RKO (cell line): ENCODE measurements around the gene STX1B.
"Not testable (repeated sequence)": the region's sequence is repeated elsewhere in the genome, so short reads cannot be mapped to it uniquely, and the experiment has no call there.

Experiments used
- DNase-seq: peaks from one replicate; pipeline ENCODE4 v3.0.0-alpha.2; 2016; ENCODE audit warnings: low spot score

The STX1B gene

GRCh38 chr16:31013292-31013691 is 2.9 kb upstream of the STX1B start:
- not testable (repeated sequence) for DNase-seq

- not testable (repeated sequence) for DNase-seq
Measured at GRCh38 chr16:31011815-31012214, 1.4 kb upstream of the STX1B start.

GRCh38 chr16:31009894-31010584 is 399 bp downstream of the STX1B start:
- DNase-seq: no peak

DNA sequence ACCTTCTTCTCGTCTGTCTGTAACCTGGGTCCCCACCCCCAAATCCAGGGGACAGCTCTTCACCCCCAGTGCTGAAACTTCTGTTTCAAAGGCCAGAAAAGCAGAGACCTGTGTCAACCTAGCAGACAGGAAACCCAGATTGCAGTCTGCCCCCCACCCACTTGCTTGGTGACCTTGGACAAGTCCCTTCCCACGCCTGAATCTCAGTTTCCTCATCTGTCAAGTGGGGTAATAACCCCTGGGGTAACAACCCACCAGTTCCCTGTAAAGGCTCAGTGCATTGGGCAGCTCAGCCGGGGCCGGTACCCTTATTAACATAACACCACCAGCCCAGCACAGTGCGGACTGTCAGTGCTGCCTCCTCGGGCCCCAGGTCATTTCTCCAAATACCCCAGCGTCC is 1.3 kb downstream of the STX1B start:
- no peak for DNase-seq

GRCh38 chr16:31008551-31008950 is 1.9 kb downstream of the STX1B start:
- no peak for DNase-seq

- DNase-seq: peak; percentile 55
Measured at GRCh38 chr16:31008149-31008548, 2.3 kb downstream of the STX1B start.

GRCh38 chr16:31007684-31008083 is 2.8 kb downstream of the STX1B start:
- no peak for DNase-seq

GRCh38 chr16:31006589-31006988 is 3.8 kb downstream of the STX1B start:
- DNase-seq: no peak

DNA sequence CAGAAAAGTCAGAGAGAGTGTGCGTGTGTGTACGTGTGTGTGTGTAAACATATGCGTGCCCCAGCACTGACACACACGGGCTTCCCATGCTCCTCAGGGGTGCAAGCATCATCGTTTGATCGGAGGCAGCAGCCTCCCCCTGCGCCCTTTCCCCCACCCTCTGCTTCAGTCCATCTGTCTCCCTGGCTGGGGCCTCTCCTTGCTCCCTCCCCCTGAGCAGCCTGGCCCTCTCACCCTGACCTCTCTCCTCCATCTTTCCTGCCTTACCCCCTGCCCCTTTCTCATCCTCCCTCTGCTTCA is 4.4 kb downstream of the STX1B start:
- DNase-seq: no peak

- DNase-seq: no peak
Measured at GRCh38 chr16:31005350-31006085, 4.9 kb downstream of the STX1B start.

- DNase-seq: no peak
Measured at GRCh38 chr16:31004658-31005057, 5.8 kb downstream of the STX1B start.

DNA sequence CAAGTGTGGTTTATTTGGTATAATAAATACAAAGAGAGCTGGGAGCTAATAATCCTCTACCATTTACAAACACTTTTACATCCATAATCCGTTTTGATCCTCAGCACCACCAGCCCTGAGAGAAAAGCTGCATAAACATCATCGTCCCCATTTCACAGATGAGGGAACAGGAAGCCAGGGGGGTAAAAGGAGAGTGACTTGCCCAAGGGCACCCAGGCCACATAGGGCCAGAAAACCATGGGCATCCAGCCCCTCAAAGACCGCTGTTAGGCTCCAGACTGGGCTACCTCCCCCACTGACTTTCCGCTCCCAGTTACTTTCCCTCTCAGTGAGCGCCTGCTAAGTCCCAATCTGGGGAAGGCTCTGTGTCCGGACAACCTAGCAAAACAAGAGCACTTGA is 6.7 kb downstream of the STX1B start:
- DNase-seq: no peak

GRCh38 chr16:31002862-31003341 is 7.5 kb downstream of the STX1B start:
- no peak for DNase-seq

GRCh38 chr16:31002250-31002700 is 8.2 kb downstream of the STX1B start:
- no peak for DNase-seq

DNA sequence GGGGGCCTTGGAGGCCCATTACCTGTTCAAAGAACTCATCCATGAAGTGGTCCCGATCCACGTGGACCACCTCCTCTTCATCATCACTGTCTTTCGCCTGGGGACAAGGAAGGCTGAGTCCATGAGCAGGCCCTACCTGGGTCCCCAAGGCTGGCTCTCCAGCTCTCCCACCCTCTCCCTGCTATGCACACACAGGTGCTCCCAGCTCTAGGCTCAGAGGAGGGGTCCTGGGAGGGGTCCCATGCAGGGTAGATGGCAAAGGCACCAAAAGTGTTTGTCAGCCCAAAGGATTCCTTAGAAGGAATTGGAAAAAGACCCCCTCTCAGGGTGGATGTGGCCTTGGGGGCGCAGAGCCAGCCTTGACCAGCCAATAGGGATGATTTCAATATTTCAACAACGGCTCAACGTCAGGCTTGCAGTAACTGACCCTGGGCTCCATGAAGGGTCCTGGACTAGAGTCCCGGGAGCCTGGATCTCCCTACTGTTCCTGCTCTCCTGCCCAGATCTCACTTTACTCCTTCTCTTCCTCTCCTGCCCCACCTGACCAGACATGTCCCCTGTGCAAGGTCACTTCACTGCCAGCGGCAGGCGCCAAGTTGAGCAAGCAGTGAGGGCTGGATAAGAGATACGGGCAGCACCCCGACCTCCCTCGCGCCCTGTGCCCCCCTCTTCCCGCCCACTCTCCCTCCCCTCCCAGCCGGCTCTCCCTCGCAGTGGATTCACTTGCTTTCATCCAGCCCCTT is 8.8 kb downstream of the STX1B start:
- no peak for DNase-seq

- DNase-seq: no peak
Measured at GRCh38 chr16:31000671-31001382, 9.6 kb downstream of the STX1B start.

DNA sequence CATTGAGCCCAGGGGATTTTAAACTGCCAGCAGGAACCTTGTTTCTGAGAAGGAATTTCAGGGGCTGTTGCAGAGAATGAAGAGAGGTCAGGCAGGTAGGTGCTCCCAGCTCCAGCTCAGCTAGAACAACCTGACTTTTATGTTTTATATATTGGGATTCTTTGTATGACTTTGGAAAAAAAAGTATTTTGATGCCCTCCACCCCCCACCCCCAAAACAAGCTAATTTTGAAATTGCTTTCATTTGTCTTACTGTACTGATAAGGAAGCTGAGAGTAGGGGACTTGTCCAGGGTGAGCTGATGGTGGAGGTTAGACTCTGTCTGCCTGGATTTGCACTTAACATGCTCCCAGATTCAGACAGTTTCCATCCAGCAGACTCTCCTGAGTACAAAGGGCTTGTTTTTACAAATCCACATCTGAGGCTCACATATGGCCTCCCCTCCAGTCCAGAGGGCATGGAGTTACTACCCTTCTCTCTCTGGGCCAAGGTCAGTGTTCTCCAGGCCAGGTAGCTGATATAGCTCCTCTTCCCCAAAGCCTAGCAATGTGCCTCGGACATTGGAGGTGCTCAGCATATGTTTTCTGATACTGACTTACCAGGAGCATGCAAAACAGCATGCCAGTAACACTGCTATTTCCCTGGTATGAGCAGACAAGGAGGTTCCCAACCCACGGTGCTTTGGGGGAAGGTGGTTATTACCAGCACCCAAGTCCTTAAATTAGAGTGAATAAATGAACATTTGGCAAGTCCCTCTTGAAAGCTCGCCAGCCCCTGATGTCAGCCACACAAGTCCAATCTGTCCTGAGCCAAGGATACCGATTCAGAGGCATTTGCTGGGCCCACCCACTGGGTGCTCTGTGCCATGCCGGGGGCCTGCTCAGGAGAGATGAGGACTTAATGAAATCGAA is 11.3 kb downstream of the STX1B start:
- DNase-seq: no peak

- peak; percentile 92 for DNase-seq
Measured at GRCh38 chr16:30997725-30998711, 12.4 kb downstream of the STX1B start.

DNA sequence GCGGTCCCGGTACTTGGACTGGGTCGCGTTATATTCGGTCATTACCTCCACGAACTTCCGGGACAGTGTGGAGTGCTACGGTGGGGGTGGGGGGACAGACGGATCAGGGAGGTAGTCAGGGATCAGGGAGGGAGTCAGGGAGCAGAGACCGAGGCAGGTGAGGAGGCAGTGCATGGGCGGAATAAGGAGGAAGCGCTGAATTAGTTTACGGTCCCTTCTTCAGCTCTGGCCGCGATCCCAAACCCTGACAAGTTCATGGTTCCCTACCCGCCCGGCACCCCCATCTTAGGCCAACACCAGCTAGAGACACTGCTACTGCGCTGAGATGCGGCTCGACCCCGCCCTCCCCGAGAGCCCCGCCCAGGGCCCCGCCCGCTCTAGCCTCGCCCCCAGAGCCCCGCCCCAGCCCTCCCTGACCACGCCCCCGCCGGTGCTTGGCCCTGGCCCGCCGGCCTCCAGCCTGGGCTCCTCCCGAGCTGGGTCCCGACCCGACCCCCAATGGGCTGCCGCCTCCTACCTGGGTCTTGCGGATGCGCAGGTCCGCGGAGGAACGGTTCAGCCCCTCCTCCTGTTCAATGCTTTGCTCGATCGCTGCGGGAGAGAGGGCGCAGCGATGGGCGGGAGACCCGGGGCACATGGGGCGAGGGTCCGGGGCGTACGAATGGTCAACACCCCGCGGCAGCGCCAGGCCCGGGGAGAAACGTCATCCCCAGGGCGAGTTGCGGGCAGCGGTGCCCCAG is 13.3 kb downstream of the STX1B start:
- DNase-seq: peak; percentile 90
